Femur (tissue), 1 donor: ENCODE measurements around the gene WDR6.

Source experiments
- DNase-seq: peaks from one replicate; pipeline ENCODE4 v3.0.0-alpha.2; 2017

The WDR6 gene

GRCh38 chr3:49016414-49017228, 9.4 kb downstream of the WDR6 start:
- peak; percentile 20 for DNase-seq

DNA sequence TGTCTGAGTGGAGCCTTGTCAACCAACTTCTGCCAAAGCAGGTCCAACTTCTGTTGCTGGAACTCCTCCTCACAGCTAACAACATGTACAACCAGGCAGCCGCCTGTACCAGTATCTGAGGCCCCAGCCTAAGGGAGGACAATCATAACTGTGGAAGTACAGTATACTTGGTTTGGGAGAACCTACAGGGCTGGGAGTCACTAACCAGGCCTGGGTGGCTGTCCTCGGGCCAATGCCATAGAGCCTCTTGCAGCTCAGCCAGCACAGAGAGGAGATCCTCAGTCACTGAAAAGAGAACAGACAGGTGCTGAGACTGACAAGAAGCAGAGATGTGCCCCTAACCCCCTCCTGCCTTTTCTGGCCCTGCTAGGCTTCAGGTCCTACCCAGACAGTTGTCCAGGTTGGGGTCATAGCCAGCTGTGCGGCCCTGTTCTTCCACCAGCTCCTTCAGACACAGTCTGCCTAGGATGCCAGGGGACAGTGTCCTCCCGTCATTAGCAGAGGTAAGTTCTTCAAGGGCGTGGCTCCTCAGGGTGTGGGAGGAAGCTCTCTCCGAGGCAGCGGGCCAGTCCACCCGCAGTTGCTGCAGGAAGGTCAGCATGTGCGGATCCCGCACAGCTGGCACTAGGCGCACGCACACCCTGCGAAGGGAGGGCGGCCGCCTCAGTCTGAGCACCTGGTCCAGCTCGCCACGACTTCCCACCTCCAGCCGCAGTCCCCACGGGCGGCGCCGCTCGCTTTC, 10.2 kb downstream of the WDR6 start:
- DNase-seq: peak; percentile 30

- DNase-seq: peak; percentile 80
These were observed 10.9 kb downstream of the WDR6 start, which contains the start of gene DALRD3 for GRCh38 chr3:49017971-49018706. DALRD3 (minus strand) TSS chr3:49018580; CDS start chr3:49018564, 16 bp downstream.

DNA sequence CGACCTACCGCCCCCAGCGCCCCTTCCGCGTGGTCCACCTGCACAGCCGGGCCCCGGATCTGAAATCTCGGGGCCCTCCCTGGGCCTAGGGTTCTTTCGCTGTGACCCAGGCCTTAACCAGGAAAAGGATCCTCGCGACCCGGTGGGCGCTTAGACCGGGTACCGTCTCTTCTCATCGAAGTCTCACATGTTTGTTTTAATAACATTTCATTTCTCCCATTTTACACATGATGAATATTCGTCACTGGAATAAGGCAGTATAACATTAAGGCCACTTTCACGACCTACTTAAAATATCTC, 11.5 kb downstream of the WDR6 start:
- DNase-seq: no peak

DNA sequence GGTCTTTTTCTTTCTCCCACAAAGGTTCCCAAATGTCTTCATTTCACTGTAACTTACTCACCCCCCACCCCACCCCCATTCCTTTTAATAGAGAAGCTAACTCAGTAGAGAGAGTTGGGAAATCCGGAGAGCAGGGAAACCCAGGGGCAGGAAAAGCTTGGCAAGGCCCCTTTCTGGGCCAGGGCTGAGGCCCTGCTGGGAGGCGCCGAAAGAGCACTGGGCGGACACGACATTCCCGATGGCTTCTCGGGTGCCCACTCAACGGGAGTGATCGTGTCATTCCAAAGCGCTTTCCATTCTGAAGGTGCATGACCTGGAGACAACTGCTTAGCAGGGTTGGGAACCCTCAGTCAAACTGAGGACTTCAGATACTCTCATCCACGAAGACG, 12.7 kb downstream of the WDR6 start:
- DNase-seq: no peak

DNA sequence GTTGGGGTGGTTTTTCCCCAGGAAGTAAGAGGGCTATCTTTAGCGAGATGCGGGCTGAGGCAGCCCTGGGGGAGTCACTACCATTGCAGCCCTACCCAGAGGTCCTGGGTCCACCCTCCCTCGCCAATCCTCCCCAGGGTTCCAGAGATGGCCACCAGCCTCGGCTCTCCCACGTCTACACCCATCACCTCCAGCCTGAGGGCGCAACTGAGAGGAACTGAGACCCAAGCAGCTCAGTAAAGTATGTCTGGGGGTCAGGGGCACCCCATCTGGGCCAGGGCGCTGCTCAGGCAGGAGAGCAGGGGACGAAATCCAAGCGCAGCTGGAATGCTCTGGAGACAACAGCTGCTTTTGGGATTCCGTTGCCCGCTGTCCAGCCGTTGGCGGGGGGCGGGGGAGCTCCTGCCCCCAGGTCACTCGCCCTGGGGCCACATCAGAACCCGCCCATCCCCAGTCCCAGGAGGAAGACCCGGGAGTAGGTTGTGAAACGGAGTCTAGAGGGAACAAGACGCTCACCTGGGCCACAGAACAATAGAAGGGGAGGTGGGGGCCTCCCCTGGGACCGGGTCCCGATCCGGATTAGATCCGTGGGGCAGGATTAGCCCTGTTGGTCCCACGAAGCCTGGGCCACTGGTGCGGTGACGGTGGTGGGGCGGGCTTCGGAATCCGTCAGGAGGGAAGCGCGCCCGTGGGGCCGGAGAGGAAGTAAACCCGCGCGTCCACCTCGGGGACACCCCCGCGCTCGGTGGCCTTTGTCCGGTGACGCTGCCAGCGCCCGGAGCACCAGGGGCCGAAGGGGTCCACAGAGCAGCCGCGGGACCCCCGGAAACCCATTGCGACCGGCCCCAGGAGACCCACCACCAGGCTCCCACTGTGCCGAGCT, 13.4 kb downstream of the WDR6 start:
- peak; percentile 65 for DNase-seq

GRCh38 chr3:49021213-49021812, 14.1 kb downstream of the WDR6 start:
- DNase-seq: peak; percentile 99

GRCh38 chr3:49021813-49022687, 14.9 kb downstream of the WDR6 start, which contains the start of gene NDUFAF3:
NDUFAF3 (plus strand) TSS chr3:49022121; CDS start chr3:49022145, 24 bp downstream.
- peak; percentile 96 for DNase-seq

DNA sequence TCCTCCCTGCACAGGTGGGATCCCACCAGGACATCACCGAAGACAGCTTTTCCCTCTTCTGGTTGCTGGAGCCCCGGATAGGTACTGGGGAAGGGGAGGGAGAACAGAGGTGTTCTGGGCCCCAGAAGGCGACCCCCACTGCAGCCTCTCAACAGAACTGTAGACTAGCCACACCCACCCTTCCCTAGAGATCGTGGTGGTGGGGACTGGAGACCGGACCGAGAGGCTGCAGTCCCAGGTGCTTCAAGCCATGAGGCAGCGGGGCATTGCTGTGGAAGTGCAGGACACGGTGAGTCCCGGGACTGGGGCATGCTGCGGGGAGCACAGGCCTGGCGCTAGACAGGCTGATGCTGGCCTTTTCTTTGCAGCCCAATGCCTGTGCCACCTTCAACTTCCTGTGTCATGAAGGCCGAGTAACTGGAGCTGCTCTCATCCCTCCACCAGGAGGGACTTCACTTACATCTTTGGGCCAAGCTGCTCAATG, 15.5 kb downstream of the WDR6 start:
- DNase-seq: peak; percentile 41

GRCh38 chr3:49023775-49024174, 16.6 kb downstream of the WDR6 start:
- no peak for DNase-seq

DNA sequence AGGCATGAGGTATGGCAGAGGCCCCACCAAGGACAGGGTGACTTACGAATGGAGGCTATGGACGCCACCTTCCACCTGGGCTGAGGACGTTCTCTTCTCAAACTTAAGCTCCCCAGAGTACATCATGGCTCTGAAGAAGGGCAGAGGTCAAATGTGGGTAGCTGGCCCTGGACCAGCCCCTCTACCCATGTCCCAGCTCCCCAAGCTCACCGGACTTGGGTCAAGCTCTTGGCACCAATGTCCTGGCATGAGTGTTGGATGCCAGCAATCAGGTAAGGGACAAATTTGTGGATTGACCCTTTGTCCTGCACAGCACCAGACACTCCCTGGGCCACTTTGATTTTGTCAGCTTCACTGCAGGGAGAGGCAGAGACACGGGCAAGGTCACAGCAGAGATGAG, 17.3 kb downstream of the WDR6 start:
- DNase-seq: peak; percentile 18

- no peak for DNase-seq
These were observed 18.0 kb downstream of the WDR6 start for GRCh38 chr3:49025005-49025792.

DNA sequence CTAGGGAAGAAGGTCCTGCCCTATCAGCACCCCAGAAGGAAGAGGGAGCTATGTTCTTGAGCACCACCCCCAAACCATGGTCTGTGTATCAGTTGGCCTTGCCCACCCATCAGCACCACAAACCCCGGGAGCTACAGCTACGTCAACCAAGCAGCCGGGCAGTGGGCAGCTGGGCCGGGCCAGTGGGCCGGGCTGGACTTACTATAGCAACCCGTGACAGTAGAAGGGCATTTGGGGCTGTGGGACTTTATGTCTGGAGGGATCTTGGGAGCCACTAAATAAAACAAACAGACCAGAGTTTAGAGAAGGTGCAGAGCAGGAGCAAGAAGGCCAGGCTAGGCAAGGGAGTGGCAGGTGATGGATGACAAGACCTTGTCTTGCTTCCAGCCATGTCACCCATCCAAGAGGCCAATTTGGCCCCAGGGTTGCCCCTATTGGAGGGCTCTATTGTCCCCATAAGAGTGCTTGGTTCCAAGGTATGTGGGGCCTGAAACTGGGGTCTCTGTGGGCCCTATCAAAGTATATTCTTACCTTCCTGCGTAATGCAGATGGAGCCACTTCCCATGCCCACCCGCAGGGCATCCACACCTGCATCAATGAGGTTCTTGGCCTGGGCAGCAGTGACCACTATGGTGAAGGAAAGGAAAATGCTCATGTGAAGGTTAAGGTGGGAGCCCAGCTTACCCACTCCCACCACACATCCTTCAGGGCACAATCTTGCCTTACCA, 18.8 kb downstream of the WDR6 start:
- DNase-seq: no peak

GRCh38 chr3:49026536-49026935, 19.3 kb downstream of the WDR6 start:
- DNase-seq: no peak

DNA sequence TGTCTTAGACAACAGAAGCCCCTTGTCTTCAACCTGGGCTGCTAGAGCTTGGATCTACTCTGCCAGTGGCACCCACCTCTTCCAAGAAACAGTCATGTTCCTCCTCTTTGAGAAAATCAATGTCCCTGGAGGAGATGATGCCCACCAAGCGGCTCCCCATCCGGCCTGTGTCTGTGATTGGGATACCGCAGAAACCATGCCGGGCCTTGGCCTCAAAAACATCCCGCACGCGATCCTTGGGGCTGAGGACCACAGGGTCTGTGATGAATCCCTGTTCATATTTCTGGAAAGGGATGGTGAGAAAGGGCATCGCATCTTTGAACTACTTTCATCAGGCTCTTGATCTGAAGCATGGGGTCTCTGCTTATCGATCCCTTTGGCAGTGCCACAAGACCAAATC, 20.4 kb downstream of the WDR6 start:
- DNase-seq: no peak

GRCh38 chr3:49028298-49028672, 21.1 kb downstream of the WDR6 start:
- no peak for DNase-seq

DNA sequence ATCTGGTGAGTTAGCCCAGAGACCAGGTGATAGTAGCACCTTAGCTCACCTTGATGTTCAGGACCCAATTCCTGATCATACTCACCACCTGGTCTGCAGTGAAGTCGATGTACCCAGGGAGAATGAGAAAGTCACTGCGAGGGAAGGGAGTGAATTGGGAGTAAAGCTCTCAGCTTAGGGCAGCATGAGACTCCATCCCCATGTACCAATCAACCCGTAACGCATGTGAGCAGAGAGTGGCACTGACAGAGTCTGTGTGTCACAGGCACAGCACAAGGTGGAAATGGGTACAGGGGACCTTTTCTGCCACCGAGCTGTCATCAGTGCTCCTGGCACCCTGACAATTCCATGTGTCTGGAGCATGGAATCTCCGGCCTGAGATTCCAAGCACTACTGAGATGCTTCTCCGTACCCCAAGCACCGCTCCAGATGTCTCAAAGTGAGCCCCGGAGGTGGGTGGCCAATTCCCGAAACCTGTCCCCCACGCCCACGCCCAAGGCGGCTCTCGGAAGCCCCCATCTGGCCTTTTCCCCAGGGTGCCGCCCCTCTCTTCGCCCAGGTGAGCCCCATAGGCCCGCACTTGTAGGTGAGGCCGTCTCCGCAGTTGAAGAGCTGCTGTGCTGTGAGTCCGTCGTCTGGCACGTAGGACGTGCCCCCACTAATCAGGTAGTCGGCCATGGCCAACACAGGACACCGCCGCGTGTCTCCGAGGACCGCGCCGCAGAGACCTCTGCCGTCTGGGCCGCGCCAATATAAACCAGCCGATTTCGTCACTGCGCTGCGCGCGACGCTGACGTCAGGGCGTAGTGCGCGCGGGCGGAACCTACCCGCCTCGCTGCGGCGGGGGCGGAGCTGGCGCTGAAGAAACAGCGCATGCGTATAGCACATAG, 21.7 kb downstream of the WDR6 start, which contains the start of gene IMPDH2:
Gene IMPDH2 (minus strand): TSS at position 726 of the 890 bp plus-strand sequence. CDS start 48 bp downstream, at position 678.
- peak; percentile 97 for DNase-seq

DNA sequence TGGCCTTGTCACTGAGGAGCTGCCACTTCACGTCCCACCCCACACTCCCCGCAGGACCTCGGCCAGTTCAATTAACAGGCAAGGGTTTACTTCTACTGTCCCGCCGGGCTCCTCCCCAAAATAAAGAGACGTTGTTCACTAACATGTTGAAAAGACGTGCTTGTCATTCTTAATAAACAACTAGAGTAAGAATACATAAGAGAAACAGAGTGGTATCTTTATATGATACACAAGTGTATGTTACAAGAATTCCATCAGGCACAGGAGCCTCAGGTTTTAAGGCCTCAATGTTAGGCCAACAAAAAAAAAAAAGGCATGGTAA, 22.3 kb downstream of the WDR6 start:
- no peak for DNase-seq
